H9 (cell line): ENCODE data around the gene PCDH9. TPM values are rescaled to one million over a fixed set of nuclear protein-coding genes. Genes with fewer than 3 reads are reported as not detected.

Experiments used
- DNase-seq: peaks from one replicate; pipeline ENCODE4 v3.0.0-alpha.2; 2017
- H2AFZ ChIP-seq: one replicate; pipeline ENCODE4 v1.6.1; 2013; ENCODE audit warnings: mild to moderate bottlenecking, low read length, control low read depth, moderate library complexity
- H2AK5ac ChIP-seq: 2 replicates; pipeline ENCODE4 v1.6.1; 2013; ENCODE audit warnings: low read length, control low read depth, mixed read lengths; ENCODE audit not compliant: insufficient read length
- H2BK120ac ChIP-seq: one replicate; pipeline ENCODE4 v1.6.1; 2013; ENCODE audit warnings: low read depth, mild to moderate bottlenecking, low read length, control low read depth, inconsistent platforms; ENCODE audit not compliant: poor library complexity, severe bottlenecking
- H2BK12ac ChIP-seq: 2 replicates; pipeline ENCODE4 v1.6.1; 2013; ENCODE audit warnings: low read length, control low read depth, mixed read lengths, low read depth; ENCODE audit not compliant: insufficient read length
- H2BK15ac ChIP-seq: 2 replicates; pipeline ENCODE4 v1.6.1; 2013; ENCODE audit warnings: low read depth, low read length, control low read depth
- H2BK20ac ChIP-seq: one replicate; pipeline ENCODE4 v1.6.1; 2013; ENCODE audit warnings: low read depth, mild to moderate bottlenecking, low read length, control low read depth, inconsistent platforms; ENCODE audit not compliant: poor library complexity, severe bottlenecking
- H2BK5ac ChIP-seq: 2 replicates; pipeline ENCODE4 v1.6.1; 2013; ENCODE audit warnings: low read length, control low read depth, mixed read lengths; ENCODE audit not compliant: insufficient read length
- H3K14ac ChIP-seq: 2 replicates; pipeline ENCODE4 v1.6.1; 2013; ENCODE audit warnings: low read length, control low read depth; ENCODE audit not compliant: insufficient read depth
- H3K18ac ChIP-seq: 2 replicates; pipeline ENCODE4 v1.6.1; 2013; ENCODE audit warnings: low read depth, mild to moderate bottlenecking, mixed read lengths, low read length, control low read depth; ENCODE audit not compliant: insufficient read length
- H3K23ac ChIP-seq: 2 replicates; pipeline ENCODE4 v1.6.1; 2013; ENCODE audit warnings: low read length, control low read depth, mixed read lengths, low read depth; ENCODE audit not compliant: insufficient read length
- H3K23me2 ChIP-seq: 2 replicates; pipeline ENCODE4 v1.6.1; 2013; ENCODE audit warnings: low read depth, mild to moderate bottlenecking, mixed read lengths, low read length, control low read depth; ENCODE audit not compliant: insufficient read length, poor library complexity, severe bottlenecking
- H3K27ac ChIP-seq: 2 replicates; pipeline ENCODE4 v1.5.1; 2013; ENCODE audit warnings: low read length, control low read depth, mixed read lengths, low read depth; ENCODE audit not compliant: insufficient read length
- H3K27me3 ChIP-seq: 2 replicates; pipeline ENCODE4 v1.6.1; 2013; ENCODE audit warnings: low read length, control low read depth, inconsistent platforms; ENCODE audit not compliant: insufficient read depth
- H3K4ac ChIP-seq: 2 replicates; pipeline ENCODE4 v1.6.1; 2013; ENCODE audit warnings: low read depth, mild to moderate bottlenecking, control low read depth, inconsistent platforms, low read length, moderate library complexity
- H3K4me1 ChIP-seq: 2 replicates; pipeline ENCODE4 v1.6.1; 2013; ENCODE audit warnings: low read length, control low read depth, inconsistent platforms; ENCODE audit not compliant: insufficient read depth
- H3K4me2 ChIP-seq: 2 replicates; pipeline ENCODE4 v1.6.1; 2013; ENCODE audit warnings: low read length, control low read depth, mixed read lengths; ENCODE audit not compliant: insufficient read length, insufficient read depth
- H3K56ac ChIP-seq: 2 replicates; pipeline ENCODE4 v1.6.1; 2013; ENCODE audit warnings: low read depth, mild to moderate bottlenecking, mixed read lengths, low read length, control low read depth; ENCODE audit not compliant: insufficient read length
- H3K79me1 ChIP-seq: 2 replicates; pipeline ENCODE4 v1.6.1; 2013; ENCODE audit warnings: low read depth, mild to moderate bottlenecking, moderate library complexity, low read length, control low read depth, inconsistent platforms; ENCODE audit not compliant: insufficient read depth, poor library complexity, severe bottlenecking
- H3K79me2 ChIP-seq: 2 replicates; pipeline ENCODE4 v1.6.1; 2013; ENCODE audit warnings: low read length, control low read depth, inconsistent platforms; ENCODE audit not compliant: insufficient read depth
- H3K9ac ChIP-seq: 2 replicates; pipeline ENCODE4 v1.6.1; 2013; ENCODE audit warnings: low read length, control low read depth, mixed read lengths; ENCODE audit not compliant: insufficient read length; ENCODE audit errors: extremely low read depth
- H3K9me3 ChIP-seq: one replicate; pipeline ENCODE4 v1.6.1; 2013; ENCODE audit warnings: low read depth, low read length, inconsistent platforms; ENCODE audit not compliant: control insufficient read depth
- H3T11ph ChIP-seq: one replicate; pipeline ENCODE4 v1.6.1; 2013; ENCODE audit warnings: mild to moderate bottlenecking, low read length, control low read depth, inconsistent platforms
- H4K20me1 ChIP-seq: one replicate; pipeline ENCODE4 v1.6.1; 2013; ENCODE audit not compliant: control insufficient read depth, insufficient read length, insufficient read depth
- H4K5ac ChIP-seq: 2 replicates; pipeline ENCODE4 v1.6.1; 2013; ENCODE audit warnings: low read depth, mild to moderate bottlenecking, mixed read lengths, low read length, control low read depth; ENCODE audit not compliant: insufficient read length
- H4K8ac ChIP-seq: replicated peaks from 2 replicates; pipeline ENCODE4 v1.6.1; 2013; ENCODE audit warnings: low read length, control low read depth, mixed read lengths, low read depth; ENCODE audit not compliant: insufficient read length
- H4K91ac ChIP-seq: 2 replicates; pipeline ENCODE4 v1.6.1; 2013; ENCODE audit warnings: low read depth, mild to moderate bottlenecking, moderate library complexity, mixed read lengths, low read length, control low read depth; ENCODE audit not compliant: insufficient read length
- H3K27ac Mint-ChIP-seq, 3 experiments: 2 replicates in 2 of 3; 3 replicates in 1 of 3; pipeline ENCODE4 v1.8.0; 2020 to 2021; ENCODE audit warnings: mixed read lengths in 3 of 3, mild to moderate bottlenecking in 1 of 3, moderate library complexity in 1 of 3
- H3K27me3 Mint-ChIP-seq: 2 replicates; pipeline ENCODE4 v1.8.0; 2021; ENCODE audit warnings: low read depth, mild to moderate bottlenecking, moderate library complexity, mixed read lengths
- H3K36me3 Mint-ChIP-seq, 3 experiments: 2 replicates in 2 of 3; 3 replicates in 1 of 3; pipeline ENCODE4 v1.8.0; 2020 to 2021; ENCODE audit warnings: low read depth in 3 of 3, mixed read lengths in 3 of 3; ENCODE audit not compliant: insufficient read depth in 1 of 3
- H3K4me1 Mint-ChIP-seq, 2 experiments: 2 replicates each; pipeline ENCODE4 v1.8.0; 2020; ENCODE audit warnings: mixed read lengths in 2 of 2
- H3K4me3 Mint-ChIP-seq, 2 experiments: 2 replicates in 1 of 2; 3 replicates in 1 of 2; pipeline ENCODE4 v1.8.0; 2020 to 2021; ENCODE audit warnings: mild to moderate bottlenecking in 2 of 2, mixed read lengths in 2 of 2, moderate library complexity in 1 of 2
- H3K9me3 Mint-ChIP-seq, 2 experiments: 2 replicates in 1 of 2; 3 replicates in 1 of 2; pipeline ENCODE4 v1.8.0; 2020; ENCODE audit warnings: mild to moderate bottlenecking in 2 of 2, mixed read lengths in 2 of 2, moderate library complexity in 1 of 2
- WGBS: extraction: QIAGEN DNeasy Blood & Tissue Kit; methylation state at CpG from one replicate; pipeline ENCODE4 v1.1.7; 2013; ENCODE audit warnings: missing lambda C conversion rate, low lambda C conversion rate, mixed read lengths; ENCODE audit not compliant: insufficient read length; ENCODE audit errors: extremely low coverage; 5-methylcytosine and 5-hydroxymethylcytosine counted together
- total RNA-seq: library from RNA; stranded (reverse); gene quantifications from 2 replicates; pipeline ENCODE4 v1.2.1, GENCODE V29; 2021
- TF ChIP-seq, protein P1 (sequence below): fragments of 200-600 bp; sonication (generic); conservative IDR thresholded peaks from 3 replicates; pipeline ENCODE4 v1.8.0; 2021; ENCODE audit warnings: antibody characterized with exemption, mild to moderate bottlenecking

Gene PCDH9
- total RNA-seq, 1 experiment from 2014 or later = 0.11 TPM

GRCh38 chr13:66675620-66676019 lies 554.5 kb downstream of the PCDH9 start:
- Histone ChIP-seq H3K79me2 (no peaks in the 10 kb centered on the region), H3K4ac (no peak overlapping the region), H4K5ac (no peak overlapping the region), H3K23me2 (no peaks in the 10 kb centered on the region), H3K9ac (no peak overlapping the region), H3K79me1 (no peaks in the 10 kb centered on the region), H3K9me3 (no peaks in the 10 kb centered on the region), H2BK120ac (no peak overlapping the region), H3K4me1 (no peaks in the 10 kb centered on the region), H4K20me1 (no peaks in the 10 kb centered on the region), H2BK20ac (no peak overlapping the region), H3K18ac (no peak overlapping the region), H2AK5ac (no peak overlapping the region), H3K23ac (no peak overlapping the region), H3K14ac (no peak overlapping the region), H4K8ac (no peak overlapping the region), H2BK5ac (no peak overlapping the region), H4K91ac (no peak overlapping the region), H3K27me3 (no peaks in the 10 kb centered on the region), H2AFZ (no peak overlapping the region), H3K56ac (no peak overlapping the region), H3K4me2 (no peak overlapping the region), H2BK15ac (no peak overlapping the region), H3K27ac (no peak overlapping the region), H2BK12ac (no peak overlapping the region), H3T11ph (no peak overlapping the region)
- WGBS = no CpG with 5 or more reads among the region's 4 CpGs
- Mint-ChIP-seq H3K4me3 (no peak overlapping the region), H3K9me3 (no peaks in the 10 kb centered on the region; a peak in 3 of 5 replicates), H3K27ac (no peak overlapping the region), H3K27me3 (no peaks in the 10 kb centered on the region), H3K36me3 (no peaks in the 10 kb centered on the region), H3K4me1 (no peaks in the 10 kb centered on the region)
- no peak for DNase-seq
- TF ChIP-seq, protein P1, sequence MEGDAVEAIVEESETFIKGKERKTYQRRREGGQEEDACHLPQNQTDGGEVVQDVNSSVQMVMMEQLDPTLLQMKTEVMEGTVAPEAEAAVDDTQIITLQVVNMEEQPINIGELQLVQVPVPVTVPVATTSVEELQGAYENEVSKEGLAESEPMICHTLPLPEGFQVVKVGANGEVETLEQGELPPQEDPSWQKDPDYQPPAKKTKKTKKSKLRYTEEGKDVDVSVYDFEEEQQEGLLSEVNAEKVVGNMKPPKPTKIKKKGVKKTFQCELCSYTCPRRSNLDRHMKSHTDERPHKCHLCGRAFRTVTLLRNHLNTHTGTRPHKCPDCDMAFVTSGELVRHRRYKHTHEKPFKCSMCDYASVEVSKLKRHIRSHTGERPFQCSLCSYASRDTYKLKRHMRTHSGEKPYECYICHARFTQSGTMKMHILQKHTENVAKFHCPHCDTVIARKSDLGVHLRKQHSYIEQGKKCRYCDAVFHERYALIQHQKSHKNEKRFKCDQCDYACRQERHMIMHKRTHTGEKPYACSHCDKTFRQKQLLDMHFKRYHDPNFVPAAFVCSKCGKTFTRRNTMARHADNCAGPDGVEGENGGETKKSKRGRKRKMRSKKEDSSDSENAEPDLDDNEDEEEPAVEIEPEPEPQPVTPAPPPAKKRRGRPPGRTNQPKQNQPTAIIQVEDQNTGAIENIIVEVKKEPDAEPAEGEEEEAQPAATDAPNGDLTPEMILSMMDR = no peak
